ENCODE data around the gene INSIG2. TPM values are rescaled to one million over a fixed set of nuclear protein-coding genes. Genes with fewer than 3 reads are reported as not detected.

INSIG2 gene
- total RNA-seq, 1 donor from 2014 or later = 64.2 TPM

- DNase-seq (ENCODE audit: low spot score in 2 of 2) = no peak
- H3K36me3 ChIP-seq = no peaks in the 10 kb centered on the region
- no peaks in the 10 kb centered on the region for H3K4me1 ChIP-seq
- no peak overlapping the region for H3K4me3 ChIP-seq
- no peaks in the 10 kb centered on the region for H3K27me3 ChIP-seq
- H3K9me3 ChIP-seq = peaks cover 0 to 9% of the 10 kb centered on the region in 2 donors
- intact Hi-C loops (cut with DNase I) = no loop called here
- H3K27ac ChIP-seq = no peak overlapping the region
- TF ChIP-seq CTCF (IDR thresholded peaks at IDR 0.05) = no peak
These were observed 65.2 kb downstream of the INSIG2 start for GRCh38 chr2:118153433-118153832.

GRCh38 chr2:118154176-118154575 lies 65.9 kb downstream of the INSIG2 start:
- no peak overlapping the region for H3K27ac ChIP-seq
- H3K4me1 ChIP-seq = no peaks in the 10 kb centered on the region
- DNase-seq (ENCODE audit: low spot score in 2 of 2) = no peak
- intact Hi-C loops (cut with DNase I) = no loop called here
- H3K9me3 ChIP-seq = peaks cover 0 to 9% of the 10 kb centered on the region in 2 donors
- TF ChIP-seq CTCF (IDR thresholded peaks at IDR 0.05) = no peak
- no peaks in the 10 kb centered on the region for H3K27me3 ChIP-seq
- H3K36me3 ChIP-seq = no peaks in the 10 kb centered on the region
- H3K4me3 ChIP-seq = no peak overlapping the region

Other genes starting within 250 kb of the INSIG2 start
- gene CCDC93, start 74.4 kb upstream of the INSIG2 start, total RNA-seq = 6.3 TPM

All from ascending aorta (tissue), 2 donors.